ENCODE measurements around the gene GIT2. TPM values are rescaled to one million over a fixed set of nuclear protein-coding genes. Genes with fewer than 3 reads are reported as not detected.
"Not testable (repeated sequence)": the region's sequence is repeated elsewhere in the genome, so short reads cannot be mapped to it uniquely, and the experiment has no call there.

GIT2 gene
- total RNA-seq, 1 donor from 2014 or later, result 72.3 TPM

GRCh38 chr12:109916045-109916444, 80.1 kb downstream of the GIT2 start:
- Mint-ChIP-seq H3K36me3 (ENCODE audit: low read depth) (peaks cover 78% of the 10 kb centered on the region), H3K4me1 (ENCODE audit: low read depth) (no peaks in the 10 kb centered on the region), H3K9me3 (no peaks in the 10 kb centered on the region), H3K27me3 (ENCODE audit: low read depth) (no peaks in the 10 kb centered on the region), H3K4me3 (ENCODE audit: low read depth) (no peak overlapping the region), H3K27ac (no peak overlapping the region)
- DNase-seq (ENCODE audit: low spot score), result no peak
- intact Hi-C loops (cut with micrococcal nuclease), result no loop called here

- intact Hi-C loops (cut with micrococcal nuclease), result no loop called here
- Mint-ChIP-seq H3K4me1 (ENCODE audit: low read depth) (no peaks in the 10 kb centered on the region), H3K36me3 (ENCODE audit: low read depth) (peaks cover 78% of the 10 kb centered on the region), H3K9me3 (no peaks in the 10 kb centered on the region), H3K27ac (no peak overlapping the region), H3K27me3 (ENCODE audit: low read depth) (no peaks in the 10 kb centered on the region), H3K4me3 (ENCODE audit: low read depth) (no peak overlapping the region)
- no peak for DNase-seq (ENCODE audit: low spot score)
Observed at GRCh38 chr12:109915171-109916040, 80.8 kb downstream of the GIT2 start.

GRCh38 chr12:109914461-109914860, 81.7 kb downstream of the GIT2 start:
- Mint-ChIP-seq H3K9me3 (no peaks in the 10 kb centered on the region), H3K4me3 (ENCODE audit: low read depth) (no peak overlapping the region), H3K27me3 (ENCODE audit: low read depth) (no peaks in the 10 kb centered on the region), H3K27ac (no peak overlapping the region), H3K36me3 (ENCODE audit: low read depth) (peaks cover 71% of the 10 kb centered on the region), H3K4me1 (ENCODE audit: low read depth) (no peaks in the 10 kb centered on the region)
- no peak for DNase-seq (ENCODE audit: low spot score)
- intact Hi-C loops (cut with micrococcal nuclease), result no loop called here

GRCh38 chr12:109912855-109913321, 83.3 kb downstream of the GIT2 start:
- no peak for DNase-seq (ENCODE audit: low spot score)
- Mint-ChIP-seq H3K36me3 (ENCODE audit: low read depth) (peaks cover 75% of the 10 kb centered on the region), H3K27me3 (ENCODE audit: low read depth) (no peaks in the 10 kb centered on the region), H3K27ac (no peak overlapping the region), H3K4me3 (ENCODE audit: low read depth) (no peak overlapping the region), H3K9me3 (no peaks in the 10 kb centered on the region), H3K4me1 (ENCODE audit: low read depth) (no peaks in the 10 kb centered on the region)
- intact Hi-C loops (cut with micrococcal nuclease), result no loop called here

GRCh38 chr12:109910969-109911348, 85.2 kb downstream of the GIT2 start:
- Mint-ChIP-seq H3K4me1 (ENCODE audit: low read depth) (no peaks in the 10 kb centered on the region), H3K9me3 (no peaks in the 10 kb centered on the region), H3K27ac (no peak overlapping the region), H3K27me3 (ENCODE audit: low read depth) (no peaks in the 10 kb centered on the region), H3K4me3 (ENCODE audit: low read depth) (no peak overlapping the region), H3K36me3 (ENCODE audit: low read depth) (peaks cover 73% of the 10 kb centered on the region)
- no peak for DNase-seq (ENCODE audit: low spot score)
- intact Hi-C loops (cut with micrococcal nuclease), result no loop called here

GRCh38 chr12:109910254-109910968, 85.8 kb downstream of the GIT2 start:
- no peak overlapping the region for H3K27ac Mint-ChIP-seq
- H3K4me1 Mint-ChIP-seq (ENCODE audit: low read depth), result no peaks in the 10 kb centered on the region
- no peaks in the 10 kb centered on the region for H3K9me3 Mint-ChIP-seq
- peaks cover 70% of the 10 kb centered on the region for H3K36me3 Mint-ChIP-seq (ENCODE audit: low read depth)
- no peak overlapping the region for H3K4me3 Mint-ChIP-seq (ENCODE audit: low read depth)
- no peak for DNase-seq (ENCODE audit: low spot score)
- no peaks in the 10 kb centered on the region for H3K27me3 Mint-ChIP-seq (ENCODE audit: low read depth)
- intact Hi-C loops (cut with micrococcal nuclease), result no loop called here

- peaks cover 11% of the 10 kb centered on the region for H3K4me1 Mint-ChIP-seq (ENCODE audit: low read depth)
- H3K36me3 Mint-ChIP-seq (ENCODE audit: low read depth), result peaks cover 55% of the 10 kb centered on the region
- no peaks in the 10 kb centered on the region for H3K27me3 Mint-ChIP-seq (ENCODE audit: low read depth)
- intact Hi-C loops (cut with micrococcal nuclease), result no loop called here
- H3K9me3 Mint-ChIP-seq, result no peaks in the 10 kb centered on the region
- H3K27ac Mint-ChIP-seq, result no peak overlapping the region
- DNase-seq (ENCODE audit: low spot score), result no peak
- no peak overlapping the region for H3K4me3 Mint-ChIP-seq (ENCODE audit: low read depth)
Observed at GRCh38 chr12:109905301-109905700, 90.9 kb downstream of the GIT2 start.

- H3K27me3 Mint-ChIP-seq (ENCODE audit: low read depth), result no peaks in the 10 kb centered on the region
- no peaks in the 10 kb centered on the region for H3K9me3 Mint-ChIP-seq
- H3K4me3 Mint-ChIP-seq (ENCODE audit: low read depth), result no peak overlapping the region
- H3K27ac Mint-ChIP-seq, result no peak overlapping the region
- H3K4me1 Mint-ChIP-seq (ENCODE audit: low read depth), result peaks cover 13% of the 10 kb centered on the region
- DNase-seq (ENCODE audit: low spot score), result no peak
- peaks cover 42% of the 10 kb centered on the region for H3K36me3 Mint-ChIP-seq (ENCODE audit: low read depth)
- intact Hi-C loops (cut with micrococcal nuclease), result loop anchor here (5.0 kb wide), 1 partner anchor 331 kb away; the partner anchor contains the start of genes MMAB and MVK
Observed at GRCh38 chr12:109902891-109903418, 93.2 kb downstream of the GIT2 start.

GRCh38 chr12:109900752-109901580, 95.2 kb downstream of the GIT2 start:
- H3K4me1 Mint-ChIP-seq (ENCODE audit: low read depth), result peaks cover 15% of the 10 kb centered on the region
- peak overlapping the region; percentile 85 for H3K27ac Mint-ChIP-seq
- H3K36me3 Mint-ChIP-seq (ENCODE audit: low read depth), result peaks cover 24% of the 10 kb centered on the region
- H3K4me3 Mint-ChIP-seq (ENCODE audit: low read depth), result peak overlapping the region; percentile 96
- no peak for DNase-seq (ENCODE audit: low spot score)
- no peaks in the 10 kb centered on the region for H3K27me3 Mint-ChIP-seq (ENCODE audit: low read depth)
- intact Hi-C loops (cut with micrococcal nuclease), result loop anchor here (1.0 to 5.0 kb wide), 3 partner anchors 21 to 329 kb away; partner anchors contain the start of genes GLTP, MMAB and MVK
- no peaks in the 10 kb centered on the region for H3K9me3 Mint-ChIP-seq

- H3K4me1 Mint-ChIP-seq (ENCODE audit: low read depth), result peaks cover 15% of the 10 kb centered on the region
- H3K27ac Mint-ChIP-seq, result peak within 1 kb of the TSS; percentile 98
- H3K9me3 Mint-ChIP-seq, result no peaks in the 10 kb centered on the region
- peak; percentile 69 for DNase-seq (ENCODE audit: low spot score)
- H3K27me3 Mint-ChIP-seq (ENCODE audit: low read depth), result no peaks in the 10 kb centered on the region
- intact Hi-C loops (cut with micrococcal nuclease), result loop anchor here (1.0 to 5.0 kb wide), 3 partner anchors 20 to 328 kb away; partner anchors contain the start of genes GLTP, MMAB and MVK
- peaks cover 19% of the 10 kb centered on the region for H3K36me3 Mint-ChIP-seq (ENCODE audit: low read depth)
- peak within 1 kb of the TSS; percentile 96 for H3K4me3 Mint-ChIP-seq (ENCODE audit: low read depth)
Observed at GRCh38 chr12:109899783-109900751, 96.1 kb downstream of the GIT2 start, which contains the start of gene TCHP. Gene TCHP (plus strand): TSS chr12:109900274. CDS start chr12:109903027, 2,753 bp downstream.

GRCh38 chr12:109899345-109899744, 96.8 kb downstream of the GIT2 start:
- H3K9me3 Mint-ChIP-seq; H3K27ac Mint-ChIP-seq; H3K27me3 Mint-ChIP-seq (ENCODE audit: low read depth); intact Hi-C loops (cut with micrococcal nuclease); DNase-seq (ENCODE audit: low spot score): not testable (repeated sequence)
- Mint-ChIP-seq H3K4me3 (ENCODE audit: low read depth) (peak overlapping the region; percentile 42), H3K4me1 (ENCODE audit: low read depth) (peaks cover 15% of the 10 kb centered on the region), H3K36me3 (ENCODE audit: low read depth) (peaks cover 12% of the 10 kb centered on the region)

Data from activated T-helper 2 cell treated with anti-CD3 and anti-CD28 coated beads, Interferon-gamma antibody, Interleukin-2, Interleukin-4, amounts not matched to agents 10 μg/mL and 5 μg/mL and 100 μg/mL, durations not matched to agents 14 hours and 24 hours and 36 hours (primary cell).